ENCODE measurements around the gene HPS5. TPM values are rescaled to one million over a fixed set of nuclear protein-coding genes. Genes with fewer than 3 reads are reported as not detected.

The HPS5 gene
- total and polyA plus RNA-seq, 2 of the 4 experiments (the other 2 are of a cell fraction): 7.9 to 28.3 TPM

- H3K27ac ChIP-seq (ENCODE audit: insufficient read depth, low read length): no peak overlapping the region
- POLR2A ChIA-PET (ENCODE audit: unreplicated experiment): no interaction called here
- H4K91ac ChIP-seq (ENCODE audit: insufficient read depth, low read depth, low read length): no peak overlapping the region
- no peak overlapping the region for H3K14ac ChIP-seq (replicated peaks; ENCODE audit: low read depth, low read length)
- H4K5ac ChIP-seq (ENCODE audit: low read depth, low read length): no peak overlapping the region
- no peak overlapping the region for H2BK120ac ChIP-seq (ENCODE audit: low read depth, low read length)
- dilution Hi-C loops (cut with HindIII; ENCODE audit: low sequenced_read_pairs, unreplicated experiment): no loop called here
- CTCF ChIA-PET: no interaction called here
- intact Hi-C loops (cut with micrococcal nuclease): no loop called here
- no peak for TF ChIP-seq NFE2L2 (IDR thresholded peaks at IDR 0.05; ENCODE audit: low read depth, low read length)
- no peak for TF ChIP-seq USF2 (IDR thresholded peaks at IDR 0.05; ENCODE audit: low read depth, low read length)
- TF ChIP-seq FOS (IDR thresholded peaks at IDR 0.05; ENCODE audit: low read depth, low read length): no peak
- no peak for TF ChIP-seq CTCF (conservative IDR thresholded peaks at IDR 0.05; ENCODE audit: low read depth, low read length)
- no peak for TF ChIP-seq SMC3 (IDR thresholded peaks at IDR 0.05; ENCODE audit: low read depth, low read length)
- H3K4me1 ChIP-seq (ENCODE audit: control insufficient read depth, insufficient read depth, low read length): peaks cover 5% of the 10 kb centered on the region
- H3K27me3 ChIP-seq (ENCODE audit: control insufficient read depth, insufficient read depth, low read length): no peaks in the 10 kb centered on the region
- no peak overlapping the region for H4K8ac ChIP-seq (ENCODE audit: low read depth in 2 of 2, low read length in 2 of 2)
- no peak overlapping the region for H3K23ac ChIP-seq (ENCODE audit: low read depth, low read length)
- H3K4me3 ChIP-seq (ENCODE audit: insufficient read depth, low read depth, low read length): no peak overlapping the region
- peaks cover 5 to 18% of the 10 kb centered on the region in 2 experiments; a peak in 3 of 4 replicates for H3K79me1 ChIP-seq (ENCODE audit: low read depth in 1 of 2, low read length in 2 of 2)
- H3K9ac ChIP-seq (ENCODE audit: low read depth, low read length): no peak overlapping the region
- H2AFZ ChIP-seq (replicated peaks; ENCODE audit: low read length, poor library complexity): no peak overlapping the region
- no CpG with 5 or more reads among the region's 2 CpGs for WGBS, 2 experiments (ENCODE audit: extremely low coverage in 2 of 2, insufficient read length in 1 of 2)
- no peak overlapping the region for H2AK9ac ChIP-seq (replicated peaks; ENCODE audit: low read depth, low read length, poor library complexity)
- H2BK20ac ChIP-seq (ENCODE audit: low read depth, low read length): no peak overlapping the region
- H3K9me3 ChIP-seq (ENCODE audit: control insufficient read depth, insufficient read depth, low read length): no peaks in the 10 kb centered on the region
- H2BK15ac ChIP-seq (ENCODE audit: low read depth, low read length): no peak overlapping the region
- in situ Hi-C loops (cut with MboI; ENCODE audit: low sequenced_read_pairs): no loop called here
- DNase-seq (no peak), ATAC-seq (ENCODE audit: low read depth) (no peak)
- H4K20me1 ChIP-seq (ENCODE audit: insufficient read depth, low read length): no peaks in the 10 kb centered on the region
- BruUV-seq (replicated peaks): no TSS peak
- no peak overlapping the region for H3K56ac ChIP-seq (ENCODE audit: extremely low read depth, insufficient read depth, low read length)
- H3K18ac ChIP-seq (ENCODE audit: low read depth, low read length): no peak overlapping the region
- no peak overlapping the region for H2BK5ac ChIP-seq (ENCODE audit: low read depth, low read length, poor library complexity, severe bottlenecking)
- peaks cover 3% of the 10 kb centered on the region; the same call in 1 of the 2 replicates for H3K9me1 ChIP-seq (ENCODE audit: insufficient read depth, low read length)
- no peak overlapping the region for H3K4ac ChIP-seq (ENCODE audit: low read depth, low read length)
- no peak overlapping the region for H3K4me2 ChIP-seq (ENCODE audit: low read depth, low read length)
- H2AK5ac ChIP-seq (ENCODE audit: low read depth, low read length): no peak overlapping the region
- H3K36me3 ChIP-seq (ENCODE audit: control insufficient read depth, insufficient read depth, low read length): peaks cover 21% of the 10 kb centered on the region
These were observed 14.3 kb downstream of the HPS5 start for GRCh38 chr11:18307461-18308139.
